Stimulated activated naive CD8-positive, alpha-beta T cell treated with anti-CD3 and anti-CD28 coated beads, Interleukin-15, Interleukin-2, amounts not matched to agents 100 U/mL and 50 U/mL, for 24 hours (primary cell): ENCODE data around the gene LYPD5.

ENCODE experiments used
- ATAC-seq: fragments of 150-1000 bp; cut with Tn5 transposase; one replicate; pipeline ENCODE4 v1.10.0; 2021
- DNase-seq: peaks from one replicate; pipeline ENCODE4 v3.0.0; 2021

Gene LYPD5

DNA sequence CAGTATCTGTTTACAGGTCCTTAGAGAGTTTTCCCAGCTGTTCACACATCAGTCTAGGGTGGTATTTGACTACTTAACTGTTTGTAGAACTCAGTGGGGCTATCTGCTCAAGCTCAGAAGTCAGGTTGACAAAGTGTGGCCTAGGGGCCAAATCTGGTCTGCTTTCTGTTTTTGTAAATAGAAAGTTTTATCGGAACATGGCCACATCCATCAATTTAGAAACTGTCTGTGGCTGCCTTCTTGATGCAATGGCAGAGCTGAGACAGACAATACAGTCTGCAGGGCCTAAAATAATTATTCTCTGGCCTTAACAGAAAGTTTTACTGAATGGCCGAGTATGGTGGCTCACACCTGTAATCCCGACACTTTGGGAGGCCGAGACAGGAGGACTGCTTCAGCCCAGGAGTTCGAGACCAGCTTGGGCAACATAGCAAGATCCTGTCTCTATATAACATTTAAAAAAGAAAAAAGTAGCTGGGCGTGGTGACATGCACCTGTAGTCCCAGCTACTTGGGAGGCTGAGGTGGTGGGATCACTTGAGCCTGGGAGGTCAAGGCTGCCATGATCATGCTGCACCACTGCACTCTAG is 49.9 kb downstream of the LYPD5 start:
- no peak for DNase-seq
- ATAC-seq = no peak

DNA sequence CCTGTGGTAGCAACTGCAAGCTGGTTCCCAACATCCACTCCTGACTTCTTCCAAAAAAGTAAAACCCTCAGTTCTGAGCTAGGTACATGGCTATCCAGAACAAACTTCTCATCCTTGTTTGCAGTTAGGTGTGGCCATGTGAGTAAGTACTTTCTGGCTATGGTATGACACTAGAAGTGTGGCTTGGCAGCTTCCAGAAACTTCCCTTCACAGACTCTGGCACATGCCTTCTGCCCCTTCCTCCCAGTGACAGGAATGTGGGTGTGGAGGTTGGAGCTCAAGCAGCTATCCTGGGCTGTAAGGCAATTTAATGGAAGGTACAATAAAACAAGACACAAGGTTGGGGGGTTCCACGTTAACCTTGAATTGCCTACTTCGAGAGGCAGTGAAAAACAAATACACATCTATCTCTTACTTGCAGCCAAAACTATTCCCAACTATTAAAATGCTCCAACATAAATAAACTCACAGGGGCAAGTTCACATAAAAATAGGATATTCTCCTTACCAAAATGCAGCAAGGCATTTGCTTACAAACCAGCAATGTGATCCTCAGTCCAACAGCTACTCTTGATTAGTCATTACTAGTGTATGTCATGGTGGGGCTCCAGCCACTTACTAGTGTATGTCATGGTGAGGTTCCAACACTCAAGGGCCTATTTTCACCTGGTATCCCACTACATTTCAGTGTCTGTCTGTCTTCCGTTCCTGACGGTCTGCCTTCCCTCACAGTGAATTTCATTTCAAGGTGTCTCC is 50.6 kb downstream of the LYPD5 start:
- DNase-seq = no peak
- ATAC-seq = no peak

DNA sequence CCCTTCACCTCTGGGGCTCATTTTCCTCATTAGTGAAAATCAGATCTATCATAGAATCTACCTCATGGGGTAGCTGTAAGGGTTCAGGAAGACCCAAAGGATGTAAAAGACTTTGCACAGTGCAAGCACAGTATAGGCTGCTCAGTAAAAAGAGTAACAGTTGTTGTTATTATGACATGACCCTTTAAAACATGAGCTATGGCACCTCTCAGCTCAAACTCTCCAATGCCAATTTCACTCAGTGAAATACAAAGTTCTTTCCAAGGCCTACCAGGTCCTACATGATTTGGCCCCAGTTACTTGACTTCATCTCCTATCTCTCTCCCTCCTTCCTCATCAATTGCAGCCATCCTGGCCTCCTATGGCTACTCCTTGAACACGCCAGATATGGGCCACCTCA is 52.3 kb downstream of the LYPD5 start:
- no peak for ATAC-seq

DNA sequence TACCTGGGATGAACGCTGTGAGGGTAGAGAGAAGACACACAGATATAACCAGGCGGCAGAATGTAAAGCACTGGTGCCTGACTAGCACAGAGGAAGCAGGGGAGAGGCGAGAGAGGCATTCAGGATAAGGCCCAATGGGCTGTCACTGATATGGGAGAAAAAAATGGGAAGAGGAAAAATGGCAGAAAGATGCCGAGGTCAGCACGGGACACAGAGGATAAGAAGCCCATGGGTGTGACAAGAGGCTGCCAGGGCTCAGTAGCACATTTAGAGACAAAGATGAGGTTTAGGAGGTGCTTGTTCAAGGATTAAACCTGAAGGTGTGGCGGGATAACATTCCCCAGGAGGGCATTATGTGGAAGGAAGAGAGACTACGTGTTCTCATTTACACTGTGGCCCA is 53.1 kb downstream of the LYPD5 start:
- ATAC-seq = no peak
- DNase-seq = no peak

More for the DNA sequence above, 52.3 kb downstream of the LYPD5 start:
- no peak for DNase-seq

DNA sequence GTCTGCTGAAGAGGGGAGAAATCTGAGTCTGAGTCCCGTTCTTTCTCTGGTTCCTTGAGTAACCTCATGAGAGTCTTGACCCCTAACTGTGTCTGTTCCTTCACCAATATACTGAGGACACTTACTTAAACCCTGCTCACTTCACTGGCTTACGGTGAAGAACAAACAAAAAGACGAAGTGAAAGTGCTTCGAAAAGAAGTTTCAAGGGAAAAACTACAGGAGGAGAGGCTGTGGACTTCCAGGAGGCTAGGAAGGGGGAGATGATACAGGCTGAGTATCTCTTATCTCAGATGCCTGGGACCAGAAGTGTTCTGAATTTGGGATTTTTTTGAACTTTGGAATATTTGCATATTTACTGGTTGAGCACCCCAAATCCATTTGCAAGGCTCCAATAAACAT is 53.6 kb downstream of the LYPD5 start:
- ATAC-seq (no peak), DNase-seq (no peak)

DNA sequence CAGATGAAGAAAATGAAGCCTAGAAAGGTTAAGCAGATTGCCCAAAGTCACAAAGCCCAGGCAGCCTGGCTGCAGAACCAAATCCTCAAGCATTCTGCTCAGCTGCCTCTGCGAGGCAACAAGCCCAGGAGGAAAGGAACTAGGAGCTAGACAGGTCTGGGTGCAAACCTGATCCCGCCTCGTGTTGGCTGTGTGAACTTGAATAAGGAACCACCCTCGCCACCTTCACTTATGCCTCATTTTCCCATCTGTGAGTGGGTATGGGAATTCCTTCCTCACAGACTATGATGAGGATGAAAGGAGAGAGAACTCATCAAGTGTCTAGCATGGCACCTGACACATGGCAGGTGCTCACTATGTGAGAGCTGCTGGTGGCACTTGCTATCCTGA is 54.0 kb downstream of the LYPD5 start:
- DNase-seq = no peak
- no peak for ATAC-seq

DNA sequence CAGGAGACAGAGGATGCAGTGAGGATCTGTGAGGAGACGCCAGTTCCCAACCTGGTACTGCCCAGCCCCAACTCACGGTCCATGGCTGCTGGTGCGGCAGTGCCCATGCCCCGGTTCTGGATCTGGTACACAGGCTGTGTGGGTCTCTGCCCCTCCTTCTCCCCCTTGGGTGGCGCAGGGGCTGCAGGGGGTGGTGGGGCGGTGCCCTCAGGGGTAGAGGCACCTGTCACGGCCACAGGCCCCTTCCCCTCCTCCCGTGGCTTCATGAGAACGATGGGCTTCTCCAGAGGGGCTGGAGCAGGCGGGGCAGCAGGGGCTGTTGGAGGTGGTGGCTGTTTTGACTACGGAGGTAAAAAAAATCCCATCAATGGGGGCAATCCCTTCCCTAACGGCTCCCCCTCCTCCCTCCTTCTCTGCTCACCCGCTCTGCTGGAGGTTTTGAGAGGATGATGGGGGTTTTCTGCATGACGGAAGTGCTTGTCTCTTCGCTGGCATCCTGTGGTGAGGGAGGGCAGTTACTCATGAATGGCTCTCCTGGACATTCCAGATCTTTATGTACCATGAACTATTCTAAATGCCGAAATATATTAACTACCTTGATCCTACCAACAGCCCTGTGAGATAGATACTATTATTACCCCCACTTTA is 54.6 kb downstream of the LYPD5 start:
- ATAC-seq (no peak), DNase-seq (no peak)
